Activated CD8-positive, alpha-beta T cell treated with anti-CD3 and anti-CD28 coated beads, Interleukin-2, amount 10 ng/mL, durations not matched to agents 7 days and 5 days (primary cell): ENCODE data around the gene GALNT10. TPM values are rescaled to one million over a fixed set of nuclear protein-coding genes. Genes with fewer than 3 reads are reported as not detected.

Experiments used
- ATAC-seq: fragments of 150-1000 bp; cut with Tn5 transposase; one replicate; pipeline ENCODE4 v1.10.0; 2021; ENCODE audit warnings: moderate library complexity
- CTCF ChIA-PET: fragments of 350-600 bp; sonication (Branson Sonifier 250); formaldehyde crosslinking; loops from one replicate; lab custom pipeline; 2021; ENCODE audit warnings: antibody characterized with exemption; lab: Charles Lee
- POLR2A ChIA-PET: fragments of 350-600 bp; sonication (Branson Sonifier 250); formaldehyde crosslinking; loops from one replicate; lab custom pipeline; 2021; ENCODE audit warnings: antibody characterized with exemption; lab: Charles Lee
- DNase-seq: peaks from one replicate; pipeline ENCODE4 v3.0.0-alpha.2; 2020
- H3K27ac Mint-ChIP-seq: one replicate; pipeline ENCODE4 v1.8.0; 2021; ENCODE audit warnings: mild to moderate bottlenecking, mixed read lengths
- H3K27me3 Mint-ChIP-seq: one replicate; pipeline ENCODE4 v1.8.0; 2021; ENCODE audit warnings: low read depth, mixed read lengths
- H3K36me3 Mint-ChIP-seq: one replicate; pipeline ENCODE4 v1.8.0; 2021; ENCODE audit warnings: low read depth, mixed read lengths
- H3K4me1 Mint-ChIP-seq: one replicate; pipeline ENCODE4 v1.8.0; 2021; ENCODE audit warnings: low read depth, mixed read lengths
- H3K4me3 Mint-ChIP-seq: one replicate; pipeline ENCODE4 v1.8.0; 2021; ENCODE audit warnings: mild to moderate bottlenecking, mixed read lengths
- H3K9me3 Mint-ChIP-seq: one replicate; pipeline ENCODE4 v1.8.0; 2022; ENCODE audit warnings: mixed read lengths; ENCODE audit not compliant: insufficient read depth
- total RNA-seq, 2 experiments: library from RNA; stranded (reverse); gene quantifications; one replicate each; pipeline ENCODE4 v1.2.3, GENCODE V29; 2021

The GALNT10 gene
- total RNA-seq, 2 experiments from 2014 or later = 21.6 to 23.7 TPM

- DNase-seq (no peak), ATAC-seq (no peak)
- Mint-ChIP-seq H3K36me3 (peaks cover 6% of the 10 kb centered on the region), H3K9me3 (no peaks in the 10 kb centered on the region), H3K4me3 (no peak overlapping the region), H3K4me1 (peaks cover 12% of the 10 kb centered on the region), H3K27ac (no peak overlapping the region), H3K27me3 (no peaks in the 10 kb centered on the region)
- ChIA-PET POLR2A (no interaction called here), CTCF (interaction anchor here (1.4 to 6.7 kb wide), 4 partner anchors 10 to 432 kb away, joined by 3 to 100 read pairs (median 7); no protein-coding TSS in a partner anchor)
These were observed 216.3 kb downstream of the GALNT10 start for GRCh38 chr5:154406826-154407225.

- ChIA-PET CTCF (interaction anchor here (1.1 to 6.7 kb wide), 3 partner anchors 29 to 336 kb away, joined by 3 to 100 read pairs (median 3); no protein-coding TSS in a partner anchor), POLR2A (no interaction called here)
- Mint-ChIP-seq H3K4me3 (no peak overlapping the region), H3K4me1 (peaks cover 12% of the 10 kb centered on the region), H3K27ac (no peak overlapping the region), H3K9me3 (no peaks in the 10 kb centered on the region), H3K36me3 (peaks cover 10% of the 10 kb centered on the region), H3K27me3 (no peaks in the 10 kb centered on the region)
- DNase-seq = no peak
- ATAC-seq = no peak
These were observed 218.3 kb downstream of the GALNT10 start for GRCh38 chr5:154408811-154409210.

GRCh38 chr5:154409230-154409840, 218.8 kb downstream of the GALNT10 start:
- H3K9me3 Mint-ChIP-seq = no peaks in the 10 kb centered on the region
- ChIA-PET CTCF (interaction anchor here (1.1 to 6.7 kb wide), 3 partner anchors 28 to 337 kb away, joined by 3 to 100 read pairs (median 3); no protein-coding TSS in a partner anchor), POLR2A (no interaction called here)
- no peak overlapping the region for H3K27ac Mint-ChIP-seq
- H3K4me1 Mint-ChIP-seq = peaks cover 12% of the 10 kb centered on the region
- no peak for DNase-seq
- H3K4me3 Mint-ChIP-seq = no peak overlapping the region
- H3K36me3 Mint-ChIP-seq = peaks cover 10% of the 10 kb centered on the region
- no peak for ATAC-seq
- no peaks in the 10 kb centered on the region for H3K27me3 Mint-ChIP-seq

GRCh38 chr5:154410008-154410407, 219.5 kb downstream of the GALNT10 start:
- CTCF ChIA-PET = no interaction called here
- no peak overlapping the region for H3K4me3 Mint-ChIP-seq
- H3K9me3 Mint-ChIP-seq = no peaks in the 10 kb centered on the region

GRCh38 chr5:154410786-154411185, 220.3 kb downstream of the GALNT10 start:
- POLR2A ChIA-PET = no interaction called here
- H3K4me3 Mint-ChIP-seq = no peak overlapping the region

More at GRCh38 chr5:154410008-154410407, 219.5 kb downstream of the GALNT10 start:
- Mint-ChIP-seq H3K27me3 (no peaks in the 10 kb centered on the region), H3K4me1 (peaks cover 8% of the 10 kb centered on the region), H3K27ac (no peak overlapping the region), H3K36me3 (peaks cover 10% of the 10 kb centered on the region)
- POLR2A ChIA-PET = no interaction called here
- ATAC-seq = no peak
- no peak for DNase-seq

GRCh38 chr5:154411338-154411737, 220.8 kb downstream of the GALNT10 start:
- Mint-ChIP-seq H3K4me1 (no peaks in the 10 kb centered on the region), H3K9me3 (no peaks in the 10 kb centered on the region)
- POLR2A ChIA-PET = no interaction called here

More at GRCh38 chr5:154410786-154411185, 220.3 kb downstream of the GALNT10 start:
- CTCF ChIA-PET = interaction anchor here (1.0 kb wide), 1 partner anchor 10 kb away, joined by 4 read pairs; no protein-coding TSS in a partner anchor
- ATAC-seq = no peak
- no peaks in the 10 kb centered on the region for H3K9me3 Mint-ChIP-seq
- H3K27me3 Mint-ChIP-seq = no peaks in the 10 kb centered on the region
- peaks cover under 1% of the 10 kb centered on the region for H3K4me1 Mint-ChIP-seq
- DNase-seq = no peak
- no peak overlapping the region for H3K27ac Mint-ChIP-seq
- peaks cover 11% of the 10 kb centered on the region for H3K36me3 Mint-ChIP-seq

GRCh38 chr5:154412316-154412715, 221.8 kb downstream of the GALNT10 start:
- ATAC-seq = no peak
- H3K36me3 Mint-ChIP-seq = peaks cover 11% of the 10 kb centered on the region
- H3K4me3 Mint-ChIP-seq = no peak overlapping the region
- no peak overlapping the region for H3K27ac Mint-ChIP-seq
- ChIA-PET CTCF (no interaction called here), POLR2A (no interaction called here)
- no peaks in the 10 kb centered on the region for H3K9me3 Mint-ChIP-seq
- no peak for DNase-seq
- H3K27me3 Mint-ChIP-seq = no peaks in the 10 kb centered on the region
- H3K4me1 Mint-ChIP-seq = peaks cover 4% of the 10 kb centered on the region

More at GRCh38 chr5:154411338-154411737, 220.8 kb downstream of the GALNT10 start:
- DNase-seq = no peak
- peaks cover 11% of the 10 kb centered on the region for H3K36me3 Mint-ChIP-seq
- CTCF ChIA-PET = interaction anchor here (1.0 kb wide), 1 partner anchor 10 kb away, joined by 4 read pairs; no protein-coding TSS in a partner anchor
- no peak overlapping the region for H3K4me3 Mint-ChIP-seq
- no peak for ATAC-seq
- H3K27me3 Mint-ChIP-seq = no peaks in the 10 kb centered on the region
- no peak overlapping the region for H3K27ac Mint-ChIP-seq

GRCh38 chr5:154412925-154413324, 222.4 kb downstream of the GALNT10 start:
- Mint-ChIP-seq H3K27ac (no peak overlapping the region), H3K27me3 (no peaks in the 10 kb centered on the region), H3K4me1 (peaks cover 4% of the 10 kb centered on the region), H3K9me3 (no peaks in the 10 kb centered on the region), H3K4me3 (no peak overlapping the region), H3K36me3 (peaks cover 11% of the 10 kb centered on the region)
- no peak for DNase-seq
- ChIA-PET CTCF (no interaction called here), POLR2A (no interaction called here)
- ATAC-seq = no peak

GRCh38 chr5:154415114-154415513, 224.6 kb downstream of the GALNT10 start:
- Mint-ChIP-seq H3K27ac (peak overlapping the region; percentile 39), H3K4me1 (peaks cover 4% of the 10 kb centered on the region), H3K36me3 (peaks cover 14% of the 10 kb centered on the region), H3K27me3 (no peaks in the 10 kb centered on the region), H3K4me3 (no peak overlapping the region), H3K9me3 (no peaks in the 10 kb centered on the region)
- DNase-seq (no peak), ATAC-seq (no peak)
- CTCF ChIA-PET = no interaction called here
- POLR2A ChIA-PET = no interaction called here

- Mint-ChIP-seq H3K36me3 (peaks cover 12% of the 10 kb centered on the region), H3K27me3 (no peaks in the 10 kb centered on the region), H3K4me3 (no peak overlapping the region), H3K4me1 (peaks cover 4% of the 10 kb centered on the region), H3K9me3 (peaks cover 5% of the 10 kb centered on the region), H3K27ac (no peak overlapping the region)
- CTCF ChIA-PET = no interaction called here
- no peak for ATAC-seq
- DNase-seq = no peak
- POLR2A ChIA-PET = interaction anchor here (0.6 kb wide), 1 partner anchor 85 kb away, joined by 3 read pairs; no protein-coding TSS in a partner anchor
These were observed 227.8 kb downstream of the GALNT10 start for GRCh38 chr5:154418344-154418820.

- Mint-ChIP-seq H3K27me3 (no peaks in the 10 kb centered on the region), H3K27ac (no peak overlapping the region), H3K4me3 (no peak overlapping the region), H3K9me3 (peaks cover 5% of the 10 kb centered on the region), H3K4me1 (peaks cover 4% of the 10 kb centered on the region), H3K36me3 (peaks cover 17% of the 10 kb centered on the region)
- DNase-seq (no peak), ATAC-seq (no peak)
- CTCF ChIA-PET = interaction anchor here (1.2 kb wide), 1 partner anchor 347 kb away, joined by 3 read pairs; no protein-coding TSS in a partner anchor
- POLR2A ChIA-PET = no interaction called here
These were observed 228.7 kb downstream of the GALNT10 start for GRCh38 chr5:154419236-154419635.

- H3K27me3 Mint-ChIP-seq = no peaks in the 10 kb centered on the region
- ATAC-seq = peak; percentile 30
- no peak overlapping the region for H3K27ac Mint-ChIP-seq
- no peak overlapping the region for H3K4me3 Mint-ChIP-seq
- no peak for DNase-seq
- peaks cover under 1% of the 10 kb centered on the region for H3K4me1 Mint-ChIP-seq
- H3K9me3 Mint-ChIP-seq = peaks cover 5% of the 10 kb centered on the region
- peaks cover 18% of the 10 kb centered on the region for H3K36me3 Mint-ChIP-seq
- ChIA-PET POLR2A (interaction anchor here (1.4 kb wide), 1 partner anchor 16 kb away, joined by 4 read pairs; no protein-coding TSS in a partner anchor), CTCF (interaction anchor here (0.6 to 1.6 kb wide), 11 partner anchors 9 to 447 kb away, joined by 3 to 7 read pairs (median 4); no protein-coding TSS in a partner anchor)
These were observed 231.3 kb downstream of the GALNT10 start for GRCh38 chr5:154421868-154422267.
